GM10248 (cell line): Measurements from ENCODE around the gene CCDC85A.

Experiments used
- CTCF ChIA-PET: fragments of 300-600 bp; sonication (Branson Sonifier 250); formaldehyde crosslinking; extraction: SDS; loops from one replicate; lab custom pipeline; 2021; ENCODE audit warnings: antibody characterized with exemption; lab: Yijun Ruan, JAX
- POLR2A ChIA-PET: fragments of 350-650 bp; sonication (Branson Sonifier 250); formaldehyde crosslinking; extraction: SDS; loops from one replicate; lab custom pipeline; 2020; ENCODE audit warnings: antibody characterized with exemption; lab: Yijun Ruan, JAX
- DNase-seq: peaks from one replicate; pipeline ENCODE4 v3.0.0; 2012; ENCODE audit errors: extremely low spot score
- CTCF ChIP-seq: IDR thresholded peaks from 2 replicates; pipeline ENCODE4 v1.5.1; 2012; ENCODE audit warnings: mild to moderate bottlenecking, low read depth; ENCODE audit errors: extremely low read depth, missing control alignments, control extremely low read depth

CCDC85A gene

DNA sequence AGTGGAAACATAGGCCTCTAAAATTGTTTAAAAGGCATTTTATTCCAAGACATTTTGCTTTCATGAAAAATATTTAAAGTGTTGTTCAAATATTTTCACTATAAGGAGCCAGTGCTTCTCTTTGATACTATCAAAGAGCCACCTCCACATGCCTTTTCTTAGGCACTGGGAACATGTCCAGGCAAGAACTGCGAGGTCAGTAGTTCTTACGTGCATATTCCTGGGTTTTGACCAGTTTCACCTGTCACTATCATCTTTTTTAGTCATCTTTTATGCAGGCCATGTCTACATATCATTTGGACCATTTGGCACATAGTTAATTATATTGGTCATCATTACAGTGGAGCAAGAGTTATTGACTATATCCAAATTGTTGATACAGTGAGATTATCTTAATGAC lies 195.3 kb downstream of the CCDC85A start:
- TF ChIP-seq CTCF = no peak
- ChIA-PET POLR2A (no interaction called here), CTCF (no interaction called here)
- DNase-seq = no peak

- no peak for DNase-seq
- CTCF ChIA-PET = no interaction called here
- POLR2A ChIA-PET = no interaction called here
- TF ChIP-seq CTCF = no peak
Measured at GRCh38 chr2:56380861-56381260, 197.1 kb downstream of the CCDC85A start.

GRCh38 chr2:56382466-56382865 lies 198.7 kb downstream of the CCDC85A start:
- ChIA-PET CTCF (interaction anchor here (0.9 kb wide), 1 partner anchor 20 kb away, joined by 3 read pairs; no protein-coding TSS in a partner anchor), POLR2A (no interaction called here)
- no peak for TF ChIP-seq CTCF
- no peak for DNase-seq

GRCh38 chr2:56386657-56387056 lies 202.9 kb downstream of the CCDC85A start:
- DNase-seq = no peak
- no peak for TF ChIP-seq CTCF
- ChIA-PET POLR2A (no interaction called here), CTCF (interaction anchor here (1.2 kb wide), 1 partner anchor 17 kb away, joined by 4 read pairs; no protein-coding TSS in a partner anchor)

DNA sequence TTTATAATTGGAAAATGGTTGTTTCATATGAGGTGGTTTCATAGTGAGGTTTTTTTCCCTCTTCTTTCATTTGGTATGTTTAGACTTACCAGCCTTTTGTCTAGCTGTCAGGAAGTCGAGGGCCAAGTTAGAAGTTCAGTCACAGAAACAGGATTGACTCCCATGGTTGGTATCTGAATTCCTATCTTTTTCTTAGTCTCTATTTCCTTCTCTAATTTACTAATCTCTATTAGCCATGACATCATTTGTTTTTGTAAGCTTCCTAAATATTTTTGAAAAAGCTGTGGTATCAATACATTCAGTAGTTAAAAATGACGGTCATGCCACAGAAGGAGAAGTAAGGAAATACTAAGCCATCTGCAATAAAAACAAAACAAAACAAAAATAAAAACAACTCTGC lies 206.9 kb downstream of the CCDC85A start:
- POLR2A ChIA-PET = no interaction called here

DNA sequence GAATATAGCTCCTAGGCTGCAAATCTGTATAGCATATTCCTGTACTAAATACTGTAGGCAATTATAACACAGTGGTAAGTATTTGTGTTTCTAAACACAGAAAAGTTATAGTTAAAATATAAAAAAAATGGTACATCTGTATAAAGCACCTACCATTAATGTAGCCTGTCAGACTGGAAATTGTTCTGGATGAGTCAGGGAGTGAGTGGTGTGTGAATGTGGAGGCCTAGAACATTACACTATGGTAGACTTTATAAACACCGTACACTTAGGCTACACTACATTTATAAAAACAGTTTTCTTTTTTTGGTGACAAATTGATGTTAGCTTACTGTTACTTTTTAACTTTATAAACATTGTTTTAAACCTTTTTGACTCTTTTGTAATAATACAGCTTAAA lies 226.3 kb downstream of the CCDC85A start:
- DNase-seq = no peak
- TF ChIP-seq CTCF = no peak
- CTCF ChIA-PET = interaction anchor here (1.5 kb wide), 1 partner anchor 10 kb away, joined by 5 read pairs; no protein-coding TSS in a partner anchor
- POLR2A ChIA-PET = no interaction called here

More for the DNA sequence above, 206.9 kb downstream of the CCDC85A start:
- CTCF ChIA-PET = no interaction called here
- TF ChIP-seq CTCF = no peak
- DNase-seq = no peak

- CTCF ChIA-PET = no interaction called here
- POLR2A ChIA-PET = no interaction called here
- peak; percentile 1 for DNase-seq
- no peak for TF ChIP-seq CTCF
Measured at GRCh38 chr2:56416500-56417176, 232.8 kb downstream of the CCDC85A start.
